Stimulated activated CD4-positive, alpha-beta T cell treated with anti-CD3 and anti-CD28 coated beads, Interleukin-2, amount 100 ng/mL, for 48 hours (primary cell): Measurements from ENCODE around the gene MRPS15.
"Not testable (repeated sequence)": the region's sequence is repeated elsewhere in the genome, so short reads cannot be mapped to it uniquely, and the experiment has no call there.

Source experiments
- DNase-seq, 2 donors: peaks; one replicate each; pipeline ENCODE4 v3.0.0-alpha.2; 2020

Gene MRPS15

DNA sequence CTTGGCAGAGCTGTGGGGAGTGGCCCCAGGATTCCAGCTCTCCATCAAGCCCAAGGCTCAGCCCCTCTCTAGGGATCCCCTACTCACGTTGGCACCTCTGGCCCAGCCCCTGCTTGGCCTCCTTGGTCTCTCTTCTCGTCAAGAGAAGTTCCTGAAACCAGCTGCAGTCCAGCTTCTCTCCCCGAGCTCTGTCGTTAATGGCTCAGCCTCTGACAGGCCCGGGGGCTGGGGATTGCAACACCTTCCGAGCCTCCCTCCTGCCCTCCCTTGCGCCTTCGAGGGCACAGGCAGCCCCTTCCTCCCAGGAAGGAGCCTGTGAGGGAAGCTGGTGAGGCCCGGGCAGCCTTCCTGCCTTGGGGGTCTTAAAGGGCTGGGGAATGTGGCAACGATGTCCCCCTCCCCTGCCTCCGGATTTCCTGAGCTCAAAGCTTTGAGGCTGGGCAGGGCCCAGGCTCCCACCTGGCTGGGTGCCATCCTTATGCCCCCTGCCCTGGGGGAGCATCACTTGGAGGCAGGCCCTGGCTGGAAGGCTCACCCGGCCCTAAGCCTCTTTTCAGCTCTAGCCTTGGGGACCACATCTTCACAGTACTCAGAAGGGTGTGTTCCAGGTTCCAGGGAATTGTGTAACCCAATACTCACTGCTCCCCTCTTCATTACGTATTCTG lies 18.7 kb upstream of the MRPS15 start, which contains the start of gene CSF3R:
Gene CSF3R (minus strand): TSS at position 190 of the 665 bp plus-strand sequence. CDS start 3,417 bp downstream, outside the sequence.
- no peak for DNase-seq

DNA sequence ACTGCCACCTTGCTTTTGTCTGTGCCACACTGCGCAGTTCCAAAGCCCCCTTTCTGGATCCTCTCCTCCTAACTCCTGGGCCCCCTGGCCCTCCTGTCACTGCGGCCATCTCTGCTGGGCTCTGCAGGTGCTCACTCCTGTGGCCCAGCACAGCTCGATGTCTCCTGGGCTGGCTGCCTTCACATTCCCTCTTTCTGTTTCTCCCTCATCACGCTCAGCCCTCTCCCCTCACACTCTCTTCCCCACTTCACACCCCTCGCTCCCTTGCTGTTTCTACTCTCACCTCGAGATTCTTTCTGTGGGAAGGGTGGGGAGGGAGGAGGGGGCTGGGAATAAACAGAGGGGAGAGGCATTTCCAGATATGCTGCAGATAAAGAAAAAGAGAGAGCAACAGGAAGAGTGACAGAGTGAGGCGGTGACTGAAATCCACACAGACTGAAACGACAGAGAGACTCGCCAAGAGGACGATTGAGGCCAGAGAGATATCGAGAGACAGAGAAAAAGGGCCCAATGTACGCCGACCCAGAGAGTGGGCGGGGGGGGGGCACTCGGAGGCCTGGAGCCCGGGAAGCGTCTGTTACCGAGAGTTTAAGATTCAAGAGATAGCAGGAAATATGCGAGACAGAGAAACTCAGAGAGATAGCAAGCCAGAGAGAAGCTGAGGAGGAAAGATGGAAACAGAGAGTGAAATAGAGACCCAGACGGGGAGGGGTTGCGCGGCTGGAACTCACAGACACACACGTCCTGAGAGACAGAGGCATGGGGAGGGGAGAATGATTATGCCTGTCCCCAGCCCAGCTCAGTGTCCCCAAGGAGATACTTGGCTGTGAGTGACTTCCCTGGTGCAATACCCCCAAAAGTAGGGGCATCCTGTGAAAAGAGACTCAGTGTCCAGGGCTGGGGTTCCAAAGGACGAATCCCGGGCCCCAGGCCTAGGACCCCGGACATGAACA lies 17.9 kb upstream of the MRPS15 start:
- no peak for DNase-seq

DNA sequence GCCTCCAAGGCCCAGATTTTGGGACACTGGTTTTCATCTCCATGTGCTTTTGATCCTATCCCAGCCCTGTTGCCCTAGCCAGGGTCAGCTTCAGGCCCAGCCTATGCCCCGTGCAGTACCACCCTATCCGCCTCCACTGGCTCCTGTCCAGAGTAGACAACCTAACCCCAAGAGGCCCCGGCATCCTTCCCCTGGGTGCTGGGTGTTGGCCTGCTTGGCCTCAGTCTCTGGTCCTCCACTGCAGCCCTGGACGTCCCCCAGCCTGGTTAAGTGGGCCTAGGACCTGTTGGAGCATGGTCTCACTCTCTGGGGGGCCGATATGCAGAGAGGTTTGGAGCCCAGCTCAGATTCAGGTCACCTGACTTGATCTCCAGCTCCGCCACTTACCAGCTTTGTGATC lies 16.9 kb upstream of the MRPS15 start:
- DNase-seq: no peak

DNA sequence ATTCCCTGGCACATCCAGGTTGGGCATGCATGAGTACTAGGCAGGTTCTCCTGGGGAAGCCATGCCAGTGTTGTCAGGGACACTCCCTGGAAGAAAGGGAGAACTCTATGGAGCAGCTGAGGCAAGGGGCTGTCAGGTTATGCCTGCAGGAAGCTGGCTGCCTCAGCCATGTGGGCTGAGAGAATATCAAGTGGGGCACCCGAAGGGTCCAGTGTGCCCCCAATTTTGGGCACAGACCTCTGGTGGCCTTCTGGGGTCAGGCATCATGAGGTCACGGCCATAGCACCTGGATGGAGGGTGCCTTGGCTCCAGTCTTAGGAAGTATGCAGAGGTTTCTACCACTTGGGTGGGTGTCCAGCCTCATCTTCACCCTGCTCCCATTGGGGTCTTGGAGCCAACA lies 16.0 kb upstream of the MRPS15 start:
- DNase-seq: no peak

DNA sequence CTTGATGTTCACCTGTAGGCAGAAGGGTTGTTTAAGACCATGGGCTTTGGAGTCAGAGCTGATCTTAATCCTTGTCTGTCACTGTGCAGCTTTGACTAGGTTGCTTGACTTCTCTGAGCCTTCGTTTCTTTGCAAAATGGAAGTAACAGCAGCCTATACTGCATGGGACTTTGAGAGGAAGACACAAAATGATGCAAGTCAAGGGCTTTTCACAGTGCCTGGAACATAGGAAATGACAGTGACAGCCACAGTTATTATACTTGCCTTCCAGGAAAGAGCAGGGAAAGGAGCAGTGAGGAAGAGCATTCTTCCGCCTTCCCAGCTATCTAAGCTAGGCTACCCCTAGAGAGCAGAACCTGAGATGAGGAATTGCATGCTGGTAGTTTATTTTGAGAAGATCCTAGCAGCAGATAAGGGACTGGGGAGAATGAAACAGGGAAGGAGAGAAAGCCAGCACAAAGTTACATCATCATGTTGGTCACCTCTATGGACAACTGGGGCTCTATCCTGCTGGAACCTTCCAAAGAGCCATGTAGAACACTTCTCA lies 15.4 kb upstream of the MRPS15 start:
- no peak for DNase-seq

DNA sequence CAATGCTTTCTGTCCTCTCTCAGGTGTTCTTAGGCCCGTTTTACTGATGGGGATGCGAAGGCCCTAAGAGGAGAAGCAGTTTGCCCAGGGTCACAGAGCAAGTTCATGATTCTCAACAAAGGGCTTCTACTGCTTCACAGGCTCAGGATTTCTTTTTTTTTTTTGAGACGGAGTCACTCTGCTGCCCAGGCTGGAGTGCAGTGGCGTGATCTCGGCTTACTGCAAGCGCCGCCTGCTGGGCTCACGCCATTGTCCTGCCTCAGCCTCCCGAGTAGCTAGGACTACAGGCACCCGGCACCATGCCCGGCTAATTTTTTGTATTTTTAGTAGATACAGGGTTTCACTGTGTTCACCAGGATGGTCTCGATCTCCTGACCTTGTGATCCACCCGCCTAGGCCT lies 13.4 kb upstream of the MRPS15 start:
- not testable (repeated sequence) for DNase-seq

DNA sequence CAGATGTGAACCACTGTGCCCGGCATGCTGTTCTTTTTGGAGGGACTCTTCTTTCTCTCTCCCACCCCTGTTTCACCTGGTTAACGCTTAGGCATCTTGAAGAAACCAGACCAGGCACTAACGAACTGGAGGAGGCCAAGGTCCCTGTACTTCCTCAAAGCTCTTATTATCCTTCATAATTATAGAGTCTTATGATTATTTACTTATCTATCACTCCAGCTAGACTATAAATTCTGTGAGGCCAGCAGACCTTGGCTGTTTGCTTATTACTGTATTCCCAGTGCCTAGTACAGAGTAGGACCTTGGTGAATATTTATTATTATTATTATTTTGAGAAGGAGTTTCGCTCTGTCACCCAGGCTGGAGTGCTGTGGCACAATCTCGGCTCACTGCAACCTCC lies 12.8 kb upstream of the MRPS15 start:
- DNase-seq: no peak

DNA sequence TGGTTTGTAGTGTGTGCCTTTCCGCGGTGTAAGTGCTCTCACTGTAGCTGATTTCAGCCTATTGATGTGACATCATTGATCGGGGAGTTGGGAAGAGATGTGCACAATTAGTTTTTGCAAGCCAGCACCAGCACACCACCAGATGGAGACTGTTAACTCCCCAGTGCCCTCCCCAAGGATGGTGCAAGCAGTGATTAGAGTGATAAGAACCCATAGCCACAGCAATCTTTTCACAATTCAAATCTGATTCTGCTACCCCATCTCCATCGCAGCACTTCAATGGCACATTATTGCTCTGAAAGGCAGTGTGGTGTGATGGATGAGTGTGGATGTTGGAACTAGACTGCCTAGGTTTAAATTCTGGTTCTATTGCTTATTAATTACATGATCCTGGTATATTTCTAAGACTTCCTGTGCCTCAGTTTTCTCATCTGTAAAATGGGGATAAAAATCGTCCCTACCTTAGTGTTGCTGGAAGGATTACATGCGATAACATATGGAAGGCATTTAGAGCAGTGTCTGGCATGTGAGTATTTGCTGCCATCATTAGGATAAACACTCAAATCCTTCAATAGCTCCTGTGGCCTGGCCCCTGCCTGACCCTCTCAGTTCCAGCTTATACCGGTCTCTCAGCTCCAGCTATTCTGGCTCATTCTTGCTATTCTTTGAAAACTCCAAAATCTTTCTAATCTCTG lies 11.9 kb upstream of the MRPS15 start:
- DNase-seq: no peak

DNA sequence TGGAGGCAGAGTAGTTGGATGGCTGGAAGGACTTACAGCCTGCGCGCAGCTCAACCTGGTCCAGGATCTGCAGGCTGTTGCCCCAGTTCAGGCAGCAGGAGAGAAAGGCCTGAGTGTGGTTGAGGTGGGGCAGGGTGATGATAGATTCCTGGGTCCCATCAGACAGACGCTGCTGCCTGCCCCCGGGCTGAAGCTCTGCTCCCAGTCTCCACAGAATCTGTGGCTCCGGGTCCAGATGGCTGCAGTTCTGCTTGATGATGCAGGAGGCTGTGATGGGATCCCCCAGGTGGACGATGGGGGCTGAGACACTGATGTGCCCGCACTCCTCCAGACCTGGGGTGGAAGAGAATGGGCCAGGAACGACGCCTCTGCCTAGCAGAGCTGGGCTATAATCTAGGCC lies 11.2 kb upstream of the MRPS15 start:
- DNase-seq: no peak

DNA sequence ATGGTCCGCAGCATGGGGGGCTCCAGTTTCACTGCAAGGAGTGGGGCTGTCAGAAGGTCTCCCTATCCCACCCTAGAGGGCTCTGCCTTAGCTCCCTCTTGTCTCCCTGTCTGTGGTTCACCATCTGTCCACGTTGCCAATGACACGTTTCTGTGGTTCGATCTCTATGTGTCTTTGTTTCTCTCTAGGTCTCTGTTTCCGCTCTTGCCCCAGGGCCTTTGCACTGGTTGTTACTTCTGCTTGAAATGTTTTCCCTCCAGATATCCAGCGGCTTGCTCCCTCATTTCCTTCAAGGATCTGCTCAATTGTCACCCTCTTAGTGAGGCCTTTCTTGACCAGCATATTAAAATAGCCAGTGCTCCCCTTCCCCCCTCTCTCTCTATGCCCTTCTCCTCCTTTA lies 8.5 kb upstream of the MRPS15 start:
- DNase-seq: no peak

DNA sequence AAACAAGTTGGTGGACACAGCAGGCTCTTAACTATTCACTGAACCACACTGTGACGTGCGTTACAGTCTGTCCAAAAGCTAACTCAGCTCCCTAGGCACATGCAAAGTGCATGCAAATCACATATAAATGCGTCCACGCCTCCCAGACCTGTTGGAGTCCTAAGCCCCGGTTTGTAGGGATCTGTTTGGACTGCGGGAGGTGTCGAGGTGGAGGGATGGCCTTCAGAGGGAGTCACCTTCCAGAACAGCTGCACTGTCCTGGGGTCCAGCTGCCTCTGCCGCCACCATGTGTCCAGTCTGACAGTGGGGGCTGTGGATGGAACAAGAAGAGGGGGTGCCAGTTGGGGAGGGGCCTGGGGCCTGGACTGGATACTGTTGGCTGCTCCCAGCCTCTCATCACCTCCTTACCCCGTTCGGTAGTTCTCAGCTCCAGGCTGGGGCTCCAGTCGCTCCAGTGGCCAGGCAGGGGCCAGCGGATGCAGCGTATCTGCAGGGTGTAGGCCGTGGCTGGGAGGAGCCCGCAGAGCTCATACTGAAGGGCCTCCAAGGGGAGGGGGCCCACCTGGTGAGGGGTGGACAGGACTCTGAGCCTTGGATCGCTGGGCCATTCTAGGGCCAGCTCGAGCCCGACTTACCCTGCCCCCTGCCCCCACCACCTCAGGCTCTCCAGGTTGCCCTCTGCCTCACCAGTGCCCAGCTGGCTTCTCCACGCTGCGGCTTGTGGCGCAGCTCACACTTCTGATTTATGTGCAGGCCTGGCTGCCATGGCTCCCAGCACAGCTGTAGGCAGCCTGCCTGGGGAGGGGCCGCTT lies 7.9 kb upstream of the MRPS15 start:
- DNase-seq: no peak

DNA sequence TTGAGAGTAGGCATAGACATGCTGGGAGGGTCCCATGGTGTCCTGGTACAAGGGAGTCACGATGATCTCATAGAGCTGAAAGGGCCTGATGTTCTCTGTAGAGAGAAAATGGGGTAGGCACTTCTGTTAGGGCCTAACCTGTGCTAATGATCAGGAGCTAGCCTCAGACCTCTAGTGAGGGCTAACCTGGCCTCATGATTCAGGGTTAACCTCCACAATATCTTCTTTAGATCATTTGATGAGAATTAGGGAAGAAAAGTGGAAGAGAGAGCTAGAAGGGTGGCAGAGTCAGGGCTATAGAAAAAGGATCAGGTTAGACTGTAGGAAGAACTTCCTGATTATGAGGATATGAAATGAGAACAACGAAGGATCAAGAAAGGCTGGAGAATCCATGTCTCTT lies 5.0 kb upstream of the MRPS15 start:
- no peak for DNase-seq

DNA sequence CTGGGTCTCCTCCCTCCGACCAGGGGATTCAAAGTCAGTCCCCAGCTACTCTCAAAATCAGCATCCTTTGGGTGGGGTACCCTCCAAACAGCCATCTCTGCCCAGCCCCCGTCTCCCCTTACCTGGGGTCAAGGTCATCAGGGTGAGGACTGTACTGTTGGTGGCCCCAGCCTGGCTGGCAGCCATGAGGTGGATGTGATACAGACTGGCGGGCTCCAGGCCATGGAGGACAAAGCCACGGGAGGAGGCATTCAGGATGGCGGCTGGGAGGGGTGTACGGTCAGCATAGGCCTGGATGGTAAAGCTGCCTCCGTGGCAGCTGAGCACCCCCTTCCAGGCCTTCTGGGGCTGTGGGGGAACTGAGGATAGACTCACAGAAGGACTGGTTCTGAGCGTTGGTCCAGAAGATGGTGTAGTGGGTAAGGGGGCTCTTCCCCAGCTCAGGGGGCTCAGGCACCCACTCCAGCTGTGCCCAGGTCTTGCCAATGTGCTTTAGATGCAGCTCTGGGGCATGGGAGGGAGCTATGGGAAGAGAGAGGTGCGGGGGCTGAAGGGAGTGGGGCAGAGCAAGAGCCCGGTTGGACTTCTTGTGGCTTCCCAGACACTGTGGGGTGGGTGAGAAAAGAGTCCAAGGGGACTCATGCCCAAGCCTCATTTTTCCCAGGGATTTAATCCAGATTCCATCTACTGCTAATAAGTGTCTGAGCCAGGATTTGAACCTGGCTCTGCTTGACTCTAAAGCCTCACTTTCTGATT lies 3.7 kb upstream of the MRPS15 start:
- DNase-seq: no peak

DNA sequence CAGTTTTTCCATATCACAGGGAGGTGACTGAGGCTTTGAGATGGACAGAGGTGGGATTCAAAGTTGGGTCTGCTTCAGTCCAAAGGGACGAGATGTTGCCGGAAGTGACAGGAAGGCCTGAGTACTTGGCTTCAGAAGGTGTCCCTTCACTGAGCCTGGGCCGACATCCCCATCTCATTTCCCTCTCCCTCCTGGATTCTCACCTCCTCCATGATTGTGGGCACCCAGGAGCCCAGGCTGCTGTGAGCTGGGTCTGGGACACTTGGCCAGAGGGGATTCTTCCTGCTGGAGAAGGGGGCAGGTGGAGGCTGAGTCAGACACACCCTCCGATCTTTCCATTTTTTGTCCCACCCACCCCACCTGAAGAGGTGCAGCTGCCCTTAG lies 2.8 kb upstream of the MRPS15 start:
- DNase-seq: no peak

DNA sequence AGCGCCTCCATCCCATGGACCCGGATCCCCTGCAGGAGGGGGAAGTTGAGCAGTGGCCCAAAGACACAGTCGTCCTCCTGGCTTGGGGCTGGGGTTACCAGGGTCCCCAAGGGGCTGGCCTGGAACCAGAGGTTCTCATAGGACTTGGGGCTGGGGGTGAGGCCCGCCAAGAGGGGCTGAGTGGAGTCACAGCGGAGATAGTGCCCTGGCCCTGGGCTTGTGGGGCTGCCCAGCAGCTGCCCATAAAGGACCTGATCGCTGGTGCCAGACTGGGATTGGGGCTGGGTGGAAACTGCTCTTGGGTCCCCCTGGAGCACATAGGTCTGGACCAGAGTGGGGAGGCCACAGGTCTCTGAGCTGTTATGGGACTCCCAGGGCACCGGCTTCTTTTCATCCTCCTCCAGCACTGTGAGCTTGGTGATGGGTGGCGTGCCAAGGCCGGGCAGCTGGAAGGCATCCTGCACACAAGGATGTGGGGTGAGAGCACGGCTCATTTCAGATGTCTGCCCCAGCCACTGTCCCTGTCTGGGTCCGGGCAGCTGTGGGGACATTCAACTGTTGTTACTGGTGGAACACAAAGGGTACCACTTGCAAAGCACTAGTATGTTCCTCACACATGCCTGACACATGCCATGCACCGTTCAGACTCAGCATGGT lies 2.3 kb upstream of the MRPS15 start:
- no peak for DNase-seq

DNA sequence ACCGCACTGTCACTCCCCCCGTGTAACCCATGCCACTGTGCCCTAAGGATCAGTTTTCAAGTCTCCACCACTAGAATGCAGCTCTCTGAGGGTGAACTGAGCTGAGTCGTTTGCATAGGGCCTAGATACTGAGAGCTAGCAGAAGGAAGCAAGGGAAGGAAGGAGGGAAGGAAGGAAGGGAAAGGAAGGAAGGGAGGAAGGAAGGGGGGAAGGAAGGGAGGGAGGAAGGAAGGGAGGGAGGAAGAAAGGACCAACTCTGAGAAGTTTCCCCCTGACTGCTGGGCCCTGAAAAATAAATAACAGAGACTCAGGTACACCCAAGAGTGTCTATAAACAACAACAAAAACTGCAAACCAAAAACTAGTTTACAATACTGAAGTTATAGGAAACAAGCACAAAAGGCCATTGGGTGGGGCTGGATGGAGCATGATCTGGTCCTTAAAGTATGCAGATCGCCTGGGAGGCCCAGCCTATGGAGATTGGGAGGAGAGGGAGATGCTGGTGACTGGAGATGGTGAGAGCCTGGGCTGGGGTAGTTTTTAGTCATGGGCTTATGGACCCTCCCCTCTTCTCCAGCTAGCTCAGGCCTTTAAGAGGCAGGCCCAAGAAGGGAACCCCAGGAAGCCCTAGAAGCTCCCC lies 1.7 kb upstream of the MRPS15 start:
- no peak for DNase-seq

DNA sequence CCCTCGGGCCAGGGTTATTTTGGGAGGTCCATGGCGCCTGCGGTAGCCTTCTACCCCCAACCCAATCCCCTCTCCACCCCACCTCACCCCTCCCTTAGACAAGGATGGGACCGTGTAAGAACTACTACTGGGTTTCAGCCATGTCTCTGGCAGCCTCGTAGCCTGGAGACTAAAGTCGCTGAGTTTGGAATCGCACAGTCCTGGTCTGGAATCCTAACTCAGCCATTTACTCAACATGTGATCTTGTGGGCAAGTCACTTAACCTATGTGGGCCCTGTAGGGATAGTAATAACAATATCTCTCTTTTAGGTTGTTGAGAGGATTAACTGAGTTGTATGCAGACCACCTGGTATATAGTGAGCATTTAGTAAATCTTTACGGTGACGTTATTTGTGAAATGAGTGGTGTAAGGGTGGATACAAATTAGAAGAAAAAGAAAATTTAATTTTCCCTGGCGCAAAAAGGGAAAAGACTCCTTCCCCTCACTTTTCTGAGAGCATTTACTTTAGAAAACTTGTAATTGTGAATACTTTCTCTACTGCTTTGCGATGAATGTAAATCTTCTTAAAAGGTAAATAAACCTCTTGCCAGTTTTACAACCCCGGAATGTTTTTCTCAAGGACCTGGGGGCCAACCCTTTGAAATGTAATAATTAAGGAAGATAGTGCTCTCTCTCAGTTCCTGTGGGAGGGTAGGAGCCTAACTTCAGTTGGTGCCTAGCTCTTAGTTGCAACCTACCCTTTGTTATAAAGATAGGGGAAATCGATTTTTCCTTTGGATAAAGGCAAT lies 615 bp upstream of the MRPS15 start:
- DNase-seq: no peak

DNA sequence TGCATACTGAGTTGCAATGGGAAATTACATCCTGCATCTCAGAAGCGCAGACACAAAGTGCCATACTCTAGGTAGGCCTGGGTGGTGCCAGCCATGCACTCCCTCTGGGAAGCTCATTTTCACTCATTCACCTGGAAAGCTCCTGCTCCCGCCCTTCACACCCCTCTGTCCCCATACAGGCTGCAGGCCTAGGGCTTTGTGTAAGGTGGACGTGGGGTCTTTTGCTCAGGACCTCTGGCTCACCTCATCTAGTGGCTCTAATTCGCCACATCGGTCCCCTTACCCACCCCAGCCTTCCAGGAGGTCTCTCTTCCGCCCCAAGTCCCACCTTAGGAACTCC lies 751 bp downstream of the MRPS15 start:
- no peak for DNase-seq

DNA sequence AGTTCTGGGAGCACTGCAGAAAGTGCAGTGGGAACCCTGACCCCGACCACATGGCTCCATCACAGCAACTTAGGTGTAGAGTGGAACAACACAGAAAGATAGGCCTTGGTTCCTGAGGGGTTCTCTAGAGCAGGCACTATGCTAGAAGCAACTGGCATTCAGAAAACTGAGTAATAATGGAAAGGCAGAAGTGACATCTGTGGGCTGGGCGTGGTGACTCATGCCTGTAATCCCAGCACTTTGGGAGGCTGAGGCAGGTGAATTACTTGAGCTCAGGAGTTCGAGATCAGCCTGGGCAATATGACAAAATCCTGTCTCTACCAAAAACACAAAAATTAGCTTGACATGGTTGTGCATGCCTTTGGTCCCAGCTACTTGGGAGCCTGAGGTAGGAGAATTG lies 5.3 kb downstream of the MRPS15 start:
- DNase-seq: peak; percentile 41 to 51

DNA sequence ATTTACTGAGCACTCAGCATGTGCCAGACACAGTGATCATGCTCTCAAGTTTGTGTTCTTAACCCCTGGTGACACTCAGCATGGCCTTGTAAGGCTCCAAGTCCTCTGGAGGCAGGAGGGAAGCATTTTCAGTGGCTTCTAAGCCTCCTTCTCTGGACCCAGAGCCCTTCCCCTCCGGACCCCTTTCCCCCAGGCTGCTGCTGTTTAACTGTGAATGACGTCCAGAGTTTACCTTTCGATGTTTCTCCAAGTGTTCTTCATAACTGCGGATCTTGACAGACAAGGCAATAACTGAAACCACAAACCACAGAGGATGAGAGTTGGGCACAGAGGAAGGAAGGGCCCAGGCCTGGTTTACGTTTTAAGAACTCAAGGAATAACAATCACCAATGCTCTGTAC lies 6.5 kb downstream of the MRPS15 start:
- no peak for DNase-seq
